ENCODE data around the gene METTL21C.

The METTL21C gene

GRCh38 chr13:102697929-102698648 lies 3.2 kb upstream of the METTL21C start:
- no peak for DNase-seq (ENCODE audit: low read depth in 3 of 3)

DNA sequence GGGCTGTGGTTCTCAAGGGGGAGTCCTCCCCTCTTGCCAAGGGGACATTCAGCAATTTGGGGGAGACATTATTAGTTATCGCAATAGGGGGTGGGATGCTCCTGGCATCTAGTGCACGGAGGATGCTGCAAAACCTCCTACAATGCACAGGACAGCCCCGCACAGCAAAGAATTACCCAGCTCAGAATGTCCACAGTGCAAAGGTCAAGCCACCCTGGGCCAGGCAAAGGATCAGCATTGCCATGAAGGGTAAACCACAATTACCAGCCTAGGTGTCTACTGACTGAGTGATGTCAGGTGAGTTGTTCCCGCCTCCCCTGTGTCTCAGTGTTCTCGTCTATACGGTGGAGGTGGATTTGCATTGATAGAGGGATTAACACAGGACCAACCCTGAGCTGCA lies 2.4 kb upstream of the METTL21C start:
- no peak for DNase-seq (ENCODE audit: low read depth in 3 of 3)

- DNase-seq (ENCODE audit: low read depth in 3 of 3): no peak
These were observed 1.6 kb upstream of the METTL21C start for GRCh38 chr13:102696465-102696864.

DNA sequence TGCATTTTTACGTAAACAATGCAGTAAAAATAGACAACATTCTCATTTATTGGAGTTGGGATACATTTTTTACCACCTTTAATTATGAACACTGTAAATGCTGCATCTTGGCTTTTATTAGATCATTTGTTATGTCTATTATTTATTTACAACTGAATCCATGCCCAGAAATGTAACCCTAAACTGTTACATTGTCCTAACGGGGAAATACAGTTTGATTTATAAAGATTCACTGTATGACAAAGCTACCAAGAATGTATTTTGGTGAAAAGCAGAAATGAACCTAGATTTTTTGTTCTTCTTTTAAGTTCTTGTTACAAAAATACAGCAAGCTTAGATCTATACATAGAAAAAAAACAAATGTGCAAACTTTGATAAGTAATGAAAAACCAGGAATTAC lies 1.1 kb downstream of the METTL21C start:
- no peak for DNase-seq (ENCODE audit: low read depth in 3 of 3)

DNA sequence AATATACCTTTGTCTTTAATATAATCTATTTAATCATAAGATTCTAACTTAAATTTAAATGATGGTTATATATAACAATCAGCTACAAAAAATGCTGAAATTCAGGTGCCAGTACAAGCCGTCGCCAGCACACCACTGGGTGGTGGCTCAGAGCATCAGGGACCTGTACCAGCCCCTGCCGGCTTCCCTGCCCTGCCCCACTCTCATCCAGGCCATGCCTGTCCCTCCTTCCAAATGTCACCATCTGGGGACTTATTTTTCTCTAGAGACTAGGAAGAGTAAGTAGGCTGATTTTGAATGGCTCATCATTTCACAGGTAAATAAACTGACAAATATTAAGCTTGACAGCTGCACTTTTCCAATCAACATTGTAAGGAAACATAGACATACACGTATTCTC lies 1.6 kb downstream of the METTL21C start:
- no peak for DNase-seq (ENCODE audit: low read depth in 3 of 3)

- DNase-seq (ENCODE audit: low read depth in 3 of 3): no peak
These were observed 2.4 kb downstream of the METTL21C start for GRCh38 chr13:102692491-102692826.

- no peak for DNase-seq (ENCODE audit: low read depth in 3 of 3)
These were observed 4.0 kb downstream of the METTL21C start for GRCh38 chr13:102690883-102691282.

DNA sequence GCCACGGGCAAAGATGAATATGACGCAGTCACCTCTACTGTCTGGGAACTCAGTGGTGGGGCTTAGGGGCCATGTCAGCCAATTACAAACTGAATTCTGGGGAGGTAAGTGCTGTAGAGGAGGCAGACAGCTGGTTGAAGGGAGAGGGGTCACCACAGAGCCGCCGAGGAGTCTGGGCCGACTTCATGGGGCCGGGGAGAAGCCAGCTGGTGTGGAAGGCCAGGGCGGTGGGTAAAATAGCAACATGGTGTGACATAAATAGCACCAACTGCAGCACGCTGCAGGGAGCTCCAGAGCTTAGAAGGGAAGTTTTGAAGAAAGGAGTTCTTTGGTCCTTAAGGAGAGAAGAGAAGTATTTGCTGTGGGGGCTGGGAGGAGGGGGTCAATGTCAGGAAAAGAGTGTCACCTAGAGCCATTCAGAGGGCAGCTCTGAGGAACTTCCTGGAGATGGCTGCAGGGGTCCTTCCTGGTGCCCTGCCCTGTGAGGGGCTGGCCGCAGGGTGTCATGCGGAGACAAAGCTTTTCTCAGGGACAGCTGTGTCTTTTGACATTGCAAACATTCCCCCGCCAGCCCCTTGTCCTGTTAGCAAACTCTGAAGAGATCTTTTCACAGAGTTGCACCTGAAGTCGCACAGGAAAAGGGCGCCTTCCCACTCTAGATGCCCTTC lies 6.4 kb downstream of the METTL21C start:
- DNase-seq (ENCODE audit: low read depth in 3 of 3): no peak

DNA sequence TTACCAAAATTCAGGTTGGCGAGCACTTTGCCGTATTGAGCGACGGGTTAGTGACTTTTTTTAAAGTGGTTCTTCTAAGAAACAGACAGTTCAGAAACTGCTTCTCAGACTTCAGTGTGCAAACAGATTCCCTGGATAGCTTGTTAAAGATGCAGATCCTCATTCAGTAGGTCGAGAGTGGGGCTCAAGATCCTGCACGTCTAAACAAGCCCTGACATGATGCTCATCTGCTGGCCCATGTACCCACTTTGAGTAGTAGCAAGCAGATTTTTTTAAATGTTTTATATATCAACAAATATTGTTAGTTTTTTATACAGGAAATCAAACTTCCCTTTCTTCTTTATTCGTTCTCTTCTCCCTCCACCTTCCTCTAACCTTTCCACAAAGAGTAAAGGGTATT lies 7.3 kb downstream of the METTL21C start:
- no peak for DNase-seq (ENCODE audit: low read depth in 3 of 3)

DNA sequence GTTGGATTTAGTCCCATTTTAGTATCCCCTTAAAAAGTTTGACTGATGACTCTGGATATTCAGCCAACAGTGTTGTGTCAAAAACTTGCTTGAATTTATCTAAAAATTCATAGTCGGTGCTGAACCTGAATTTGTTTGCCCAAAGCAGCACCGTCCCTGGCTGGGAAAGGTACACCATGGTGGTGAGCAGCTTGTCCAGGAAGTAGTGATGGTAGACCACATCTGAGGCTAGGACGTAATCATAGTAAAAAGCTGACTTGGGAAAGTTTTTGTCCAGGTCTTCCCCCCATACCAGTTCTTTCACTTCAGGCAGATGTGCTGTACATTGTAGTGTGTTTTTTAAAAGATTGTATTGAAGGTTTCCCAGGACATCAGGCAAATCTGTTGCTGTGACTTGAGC lies 8.8 kb downstream of the METTL21C start:
- DNase-seq (ENCODE audit: low read depth in 3 of 3): no peak

GRCh38 chr13:102683637-102684036 lies 11.2 kb downstream of the METTL21C start:
- DNase-seq (ENCODE audit: low read depth in 3 of 3): no peak

DNA sequence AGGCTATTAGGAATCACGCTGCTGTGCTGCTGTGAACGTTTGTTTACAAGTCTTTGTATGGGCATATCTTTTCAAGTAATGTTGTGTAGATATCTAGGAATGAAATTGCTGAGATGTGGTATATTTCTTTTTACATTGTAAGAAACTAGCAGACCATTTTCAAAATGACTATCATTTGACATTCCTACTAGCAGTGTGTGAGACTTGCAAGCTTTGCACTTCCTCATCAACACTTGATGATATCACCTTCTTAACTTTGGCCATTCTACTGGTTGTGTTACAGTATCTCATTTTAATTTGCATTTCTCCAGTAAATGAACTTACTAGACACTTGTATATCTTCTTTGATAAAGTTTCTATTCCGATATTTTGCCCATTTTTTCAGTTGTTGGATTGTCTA lies 12.1 kb downstream of the METTL21C start:
- DNase-seq (ENCODE audit: low read depth in 3 of 3): no peak

DNA sequence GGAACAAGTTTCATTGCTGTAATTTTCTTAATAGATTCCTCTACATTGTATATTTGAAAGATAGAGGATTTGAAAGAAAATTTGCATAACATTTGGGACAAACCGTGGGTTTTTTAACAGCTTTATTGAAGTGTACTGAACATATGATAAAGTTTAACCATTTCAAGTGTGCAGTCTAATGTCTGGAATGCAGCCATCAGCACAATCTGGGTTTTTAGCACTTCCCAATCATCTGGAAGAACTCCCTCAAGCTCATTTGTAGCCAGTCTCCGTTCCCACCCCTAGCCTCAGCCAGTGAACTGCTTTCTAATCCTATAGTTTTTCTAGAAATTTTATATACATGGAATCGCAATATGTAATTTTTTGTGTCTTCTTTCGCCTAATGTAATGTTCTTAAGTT lies 12.6 kb downstream of the METTL21C start:
- DNase-seq (ENCODE audit: low read depth in 3 of 3): no peak

GRCh38 chr13:102680842-102681740 lies 13.8 kb downstream of the METTL21C start:
- DNase-seq (ENCODE audit: low read depth in 3 of 3): no peak

- DNase-seq (ENCODE audit: low read depth in 3 of 3): no peak
These were observed 14.6 kb downstream of the METTL21C start for GRCh38 chr13:102680133-102680717.

DNA sequence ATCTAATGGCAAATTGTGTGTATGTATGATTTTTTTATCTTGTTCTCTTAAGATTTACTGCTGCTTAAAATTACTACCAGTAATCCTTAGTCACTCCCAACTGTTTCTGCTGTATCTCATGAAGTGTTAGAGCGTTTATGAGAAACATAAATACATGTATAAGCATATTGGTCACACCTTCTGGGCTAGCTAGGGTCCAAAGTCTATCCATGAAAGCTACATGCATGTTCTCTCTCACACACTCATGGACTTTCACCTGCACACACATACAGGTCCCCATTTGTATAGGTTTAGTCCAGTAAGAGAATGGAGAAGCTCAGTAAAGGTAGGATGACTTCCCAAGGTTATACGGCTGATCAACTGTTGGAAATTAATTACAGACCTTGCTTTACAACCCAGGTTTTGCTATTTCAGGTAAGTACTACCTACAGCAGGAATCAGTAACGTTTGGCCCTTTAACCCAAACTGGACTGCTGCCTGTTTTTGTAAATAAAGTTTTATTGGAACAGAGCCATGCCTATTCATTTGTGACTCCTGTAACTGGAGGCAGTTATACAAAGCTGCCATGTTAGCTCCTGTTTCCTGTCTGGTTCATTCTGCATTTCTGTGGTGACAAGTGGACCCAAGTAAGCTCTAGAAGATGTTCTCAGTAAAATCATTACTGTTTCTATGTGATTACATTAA lies 15.3 kb downstream of the METTL21C start:
- DNase-seq (ENCODE audit: low read depth in 3 of 3): no peak

DNA sequence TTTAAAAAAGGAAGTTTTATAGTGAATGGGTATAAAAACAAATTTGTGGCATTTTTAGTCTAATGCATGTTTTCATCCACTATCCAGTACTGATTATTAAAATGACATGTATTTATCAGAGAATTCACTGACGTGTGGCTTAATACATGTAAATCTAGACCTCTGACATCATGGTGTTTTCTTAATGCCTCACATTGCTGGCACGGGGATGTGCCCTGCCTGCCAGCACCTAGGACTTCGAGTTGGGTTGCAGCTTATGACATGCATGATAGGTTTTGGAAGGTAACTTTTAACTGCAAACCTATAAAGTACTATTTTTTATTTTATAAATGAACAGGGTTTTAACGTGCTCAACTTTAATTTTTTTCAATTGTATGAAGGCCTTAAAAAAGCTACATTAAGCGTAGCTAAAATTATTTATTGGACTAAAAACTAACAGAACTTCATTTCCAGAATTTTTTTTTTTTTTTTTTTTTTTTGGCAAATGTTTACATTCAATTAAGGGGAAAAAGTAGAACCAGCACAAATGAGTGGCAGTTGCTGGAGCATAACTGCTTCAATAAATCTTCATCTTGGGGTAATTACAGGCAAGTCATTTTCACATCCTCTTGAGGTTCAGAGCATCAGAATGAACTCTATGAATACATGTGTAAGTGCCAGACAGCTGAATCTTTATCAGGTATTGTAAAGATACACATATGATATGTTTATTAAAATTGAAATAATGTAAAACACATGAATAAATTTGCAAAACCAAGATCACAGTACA lies 16.3 kb downstream of the METTL21C start:
- DNase-seq (ENCODE audit: low read depth in 3 of 3): no peak

DNA sequence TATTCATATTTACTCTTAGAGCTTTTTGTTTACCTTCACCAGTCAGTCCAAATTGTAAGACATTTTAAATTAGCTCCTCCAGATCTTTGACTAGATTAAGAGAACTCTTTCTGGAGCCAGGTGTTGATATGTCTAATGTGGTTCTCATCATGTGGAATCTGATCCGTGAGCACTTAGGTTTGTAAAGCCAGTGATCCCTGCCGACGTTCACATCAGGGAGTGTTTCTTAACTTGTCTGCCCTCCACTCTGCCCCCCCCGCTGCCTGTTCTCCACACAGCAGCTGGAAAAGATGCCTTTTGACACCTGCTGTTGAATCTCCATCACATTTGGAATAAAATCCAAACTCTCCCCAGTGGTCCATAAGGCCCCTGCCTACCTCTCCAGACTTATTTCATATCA lies 17.7 kb downstream of the METTL21C start:
- no peak for DNase-seq (ENCODE audit: low read depth in 3 of 3)

DNA sequence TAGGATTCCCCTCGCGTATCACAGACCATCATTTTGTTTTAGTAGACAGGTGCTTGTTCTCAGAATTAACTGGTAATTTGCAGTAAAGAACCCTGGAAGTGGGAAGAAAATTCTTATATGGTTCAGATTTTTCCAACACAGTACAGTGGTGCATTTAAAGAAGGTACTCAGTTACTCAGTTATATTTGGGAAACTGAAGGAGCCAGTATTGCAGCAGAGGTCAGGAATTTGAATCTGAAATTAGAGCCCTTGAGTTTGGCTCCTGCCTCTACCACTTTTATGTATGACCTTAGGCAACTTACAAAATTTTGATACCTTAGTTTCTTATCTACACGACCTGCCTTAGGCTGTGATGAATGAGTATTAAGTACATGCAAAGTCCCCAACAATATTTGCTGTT lies 19.7 kb downstream of the METTL21C start:
- DNase-seq (ENCODE audit: low read depth in 3 of 3): no peak

- no peak for DNase-seq (ENCODE audit: low read depth in 3 of 3)
These were observed 24.7 kb downstream of the METTL21C start for GRCh38 chr13:102670130-102670529.

DNA sequence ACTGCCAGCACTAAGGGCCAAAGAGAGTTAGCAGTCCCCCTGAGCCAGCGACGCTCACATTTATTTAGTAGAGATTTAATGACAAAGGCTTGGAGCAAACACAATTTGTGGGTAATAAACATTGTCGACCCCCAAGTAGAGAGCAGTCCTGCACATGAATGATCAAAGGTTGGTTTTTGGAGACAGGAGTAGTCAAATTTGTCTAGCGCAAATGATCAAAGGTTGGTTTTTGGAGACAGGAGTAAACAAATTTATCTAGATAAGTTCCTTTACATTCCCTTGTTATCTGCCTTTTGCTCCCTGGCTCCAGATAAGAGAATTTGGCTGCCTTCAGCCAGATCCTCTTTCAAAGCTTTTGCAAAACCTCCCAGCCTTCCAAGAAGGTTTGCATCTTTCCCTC lies 26.9 kb downstream of the METTL21C start:
- no peak for DNase-seq (ENCODE audit: low read depth in 3 of 3)
